ENCODE data around the gene GRAMD2B. TPM values are rescaled to one million over a fixed set of nuclear protein-coding genes. Genes with fewer than 3 reads are reported as not detected.

GRAMD2B gene
- total RNA-seq, 1 experiment from 2014 or later: 4.1 TPM

DNA sequence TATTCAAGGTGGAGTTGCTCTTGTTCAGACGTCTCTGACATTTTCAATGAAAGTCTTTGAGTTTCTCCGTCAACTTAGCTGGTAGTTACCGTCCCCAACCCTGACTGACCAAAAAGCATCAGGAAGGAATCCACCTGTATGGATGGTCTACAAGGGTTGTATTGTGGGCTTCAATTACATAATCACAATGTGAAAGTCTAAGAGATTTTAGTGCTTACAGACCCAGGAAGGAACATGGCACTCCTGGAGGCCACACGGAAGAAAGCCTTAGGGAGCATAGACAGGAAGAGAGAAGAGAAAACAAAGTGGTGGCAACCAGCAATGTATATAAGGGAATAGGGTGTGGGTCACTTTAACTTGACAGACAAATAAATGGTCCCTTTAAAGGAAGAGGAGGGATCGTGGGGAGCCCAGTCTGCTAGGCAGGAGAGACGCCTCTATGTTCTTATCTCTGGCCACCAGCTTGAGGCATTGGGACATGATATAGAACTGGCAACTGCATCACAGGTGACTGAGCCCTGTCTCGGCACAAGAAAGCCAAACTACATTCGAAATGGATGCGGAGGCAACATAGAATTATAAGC, 91.4 kb downstream of the GRAMD2B start:
- no peak for DNase-seq (ENCODE audit: low read depth, low spot score)
- Histone ChIP-seq H3K9me3 (ENCODE audit: control insufficient read depth, insufficient read depth, low read depth, low read length) (no peaks in the 10 kb centered on the region), H3K4me1 (ENCODE audit: control insufficient read depth, insufficient read depth, low read length) (0 out of 2 replicates have a peak, but pooled peaks cover under 1% of the 10 kb centered on the region), H3K27me3 (ENCODE audit: control insufficient read depth, insufficient read depth, low read length) (no peaks in the 10 kb centered on the region), H3K36me3 (ENCODE audit: control insufficient read depth, insufficient read depth, low read length) (no peaks in the 10 kb centered on the region), H3K27ac (ENCODE audit: low read length) (no peak overlapping the region), H3K4me3 (ENCODE audit: low read depth in 2 of 2, low read length in 2 of 2) (no peak overlapping the region)
- POLR2A ChIA-PET: no interaction called here
- ATAC-seq: no peak
- CTCF ChIA-PET: no interaction called here
- no TSS peak for BruUV-seq (replicated peaks)
- TF ChIP-seq POLR2AphosphoS5 (IDR thresholded peaks at IDR 0.05; ENCODE audit: low read depth, low read length) (no peak), CTCF (IDR thresholded peaks at IDR 0.05) (no peak), SIN3A (IDR thresholded peaks at IDR 0.05; ENCODE audit: borderline replicate concordance, insufficient read depth, low read depth, low read length) (no peak)
- TF ChIP-seq, protein P1, sequence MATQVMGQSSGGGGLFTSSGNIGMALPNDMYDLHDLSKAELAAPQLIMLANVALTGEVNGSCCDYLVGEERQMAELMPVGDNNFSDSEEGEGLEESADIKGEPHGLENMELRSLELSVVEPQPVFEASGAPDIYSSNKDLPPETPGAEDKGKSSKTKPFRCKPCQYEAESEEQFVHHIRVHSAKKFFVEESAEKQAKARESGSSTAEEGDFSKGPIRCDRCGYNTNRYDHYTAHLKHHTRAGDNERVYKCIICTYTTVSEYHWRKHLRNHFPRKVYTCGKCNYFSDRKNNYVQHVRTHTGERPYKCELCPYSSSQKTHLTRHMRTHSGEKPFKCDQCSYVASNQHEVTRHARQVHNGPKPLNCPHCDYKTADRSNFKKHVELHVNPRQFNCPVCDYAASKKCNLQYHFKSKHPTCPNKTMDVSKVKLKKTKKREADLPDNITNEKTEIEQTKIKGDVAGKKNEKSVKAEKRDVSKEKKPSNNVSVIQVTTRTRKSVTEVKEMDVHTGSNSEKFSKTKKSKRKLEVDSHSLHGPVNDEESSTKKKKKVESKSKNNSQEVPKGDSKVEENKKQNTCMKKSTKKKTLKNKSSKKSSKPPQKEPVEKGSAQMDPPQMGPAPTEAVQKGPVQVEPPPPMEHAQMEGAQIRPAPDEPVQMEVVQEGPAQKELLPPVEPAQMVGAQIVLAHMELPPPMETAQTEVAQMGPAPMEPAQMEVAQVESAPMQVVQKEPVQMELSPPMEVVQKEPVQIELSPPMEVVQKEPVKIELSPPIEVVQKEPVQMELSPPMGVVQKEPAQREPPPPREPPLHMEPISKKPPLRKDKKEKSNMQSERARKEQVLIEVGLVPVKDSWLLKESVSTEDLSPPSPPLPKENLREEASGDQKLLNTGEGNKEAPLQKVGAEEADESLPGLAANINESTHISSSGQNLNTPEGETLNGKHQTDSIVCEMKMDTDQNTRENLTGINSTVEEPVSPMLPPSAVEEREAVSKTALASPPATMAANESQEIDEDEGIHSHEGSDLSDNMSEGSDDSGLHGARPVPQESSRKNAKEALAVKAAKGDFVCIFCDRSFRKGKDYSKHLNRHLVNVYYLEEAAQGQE (IDR thresholded peaks at IDR 0.05; ENCODE audit: insufficient read depth in 1 of 2, low read depth in 2 of 2, low read length in 1 of 2): no peak
- in situ Hi-C loops (cut with HindIII; ENCODE audit: low pct_unique_long_range_greater_than_20kb, low sequenced_read_pairs): no loop called here
- intact Hi-C loops (cut with micrococcal nuclease; ENCODE audit: unreplicated experiment): no loop called here

- CTCF ChIA-PET: no interaction called here
- in situ Hi-C loops (cut with HindIII; ENCODE audit: low pct_unique_long_range_greater_than_20kb, low sequenced_read_pairs): no loop called here
- no peak for ATAC-seq
Measured at GRCh38 chr5:126515337-126515736, 92.1 kb downstream of the GRAMD2B start.

More at GRCh38 chr5:126515337-126515736, 92.1 kb downstream of the GRAMD2B start:
- Histone ChIP-seq H3K9me3 (ENCODE audit: control insufficient read depth, insufficient read depth, low read depth, low read length) (no peaks in the 10 kb centered on the region), H3K4me3 (ENCODE audit: low read depth in 2 of 2, low read length in 2 of 2) (no peak overlapping the region), H3K27me3 (ENCODE audit: control insufficient read depth, insufficient read depth, low read length) (no peaks in the 10 kb centered on the region), H3K27ac (ENCODE audit: low read length) (no peak overlapping the region), H3K36me3 (ENCODE audit: control insufficient read depth, insufficient read depth, low read length) (no peaks in the 10 kb centered on the region), H3K4me1 (ENCODE audit: control insufficient read depth, insufficient read depth, low read length) (0 out of 2 replicates have a peak, but pooled peaks cover 3% of the 10 kb centered on the region)
- POLR2A ChIA-PET: no interaction called here
- BruUV-seq (replicated peaks): no TSS peak
- no peak for DNase-seq (ENCODE audit: low read depth, low spot score)
- TF ChIP-seq POLR2AphosphoS5 (IDR thresholded peaks at IDR 0.05; ENCODE audit: low read depth, low read length) (no peak), CTCF (IDR thresholded peaks at IDR 0.05) (no peak)
- TF ChIP-seq, protein P1 (IDR thresholded peaks at IDR 0.05; ENCODE audit: insufficient read depth in 1 of 2, low read depth in 2 of 2, low read length in 1 of 2): no peak
- intact Hi-C loops (cut with micrococcal nuclease; ENCODE audit: unreplicated experiment): no loop called here
